GM12891 (cell line): ENCODE results near the gene ZDHHC11B.
"Not testable (repeated sequence)": the region's sequence is repeated elsewhere in the genome, so short reads cannot be mapped to it uniquely, and the experiment has no call there.

Experiments
- POLR2A ChIP-seq: IDR thresholded peaks from 2 replicates; pipeline ENCODE4 v1.6.1; 2011; ENCODE audit warnings: low read depth, low read length, control low read depth
- POLR2AphosphoS5 ChIP-seq: IDR thresholded peaks from 2 replicates; pipeline ENCODE4 v1.6.1; 2011; ENCODE audit warnings: low read depth, low read length, control low read depth
- POU2F2 ChIP-seq: IDR thresholded peaks from 2 replicates; pipeline ENCODE4 v1.6.1; 2011; ENCODE audit warnings: low read depth, mild to moderate bottlenecking, control low read depth, low read length, moderate library complexity
- SPI1 ChIP-seq: IDR thresholded peaks from 2 replicates; pipeline ENCODE4 v1.6.1; 2011; ENCODE audit warnings: low read depth, low read length, control low read depth
- TAF1 ChIP-seq: IDR thresholded peaks from 2 replicates; pipeline ENCODE4 v1.6.1; 2011; ENCODE audit warnings: low read depth, low read length, control low read depth

DNA sequence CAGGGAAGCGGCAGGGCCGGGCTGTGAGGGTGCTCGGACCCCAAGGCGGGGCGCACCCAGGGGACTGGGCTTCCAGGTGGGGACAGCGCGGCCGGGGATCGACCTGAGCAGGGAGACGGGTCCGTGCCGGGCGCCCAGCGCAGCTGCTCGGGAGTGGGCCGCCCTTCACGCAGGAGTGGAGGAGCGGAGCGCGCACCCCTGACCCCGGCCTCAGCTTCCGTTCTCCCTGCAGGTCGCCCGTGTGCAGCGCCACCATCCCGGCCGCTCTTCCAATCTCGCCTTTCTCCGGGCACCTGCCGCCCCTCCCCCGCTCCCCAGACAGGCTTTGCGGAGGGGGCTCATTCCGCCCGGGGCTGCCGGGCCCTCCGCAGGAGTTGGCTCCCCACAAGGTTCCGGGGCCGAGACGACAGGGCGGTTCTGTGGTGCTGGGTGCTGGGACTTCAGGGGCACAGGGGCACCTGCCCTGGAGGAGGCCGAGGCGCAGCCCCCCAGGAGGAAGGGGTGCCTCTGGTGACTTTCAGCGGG, 714 bp upstream of the ZDHHC11B start:
- TF ChIP-seq POLR2A, POLR2AphosphoS5, SPI1, TAF1, POU2F2: not testable (repeated sequence)
